GM18907 (cell line): ENCODE data around the gene STRA6.

Experiments
- ATAC-seq: cut with Tn5 transposase; IDR thresholded peaks from one replicate; pipeline ENCODE4 v1.9.1; 2021; ENCODE audit warnings: mild to moderate bottlenecking, moderate library complexity; ENCODE audit not compliant: unreplicated experiment

The STRA6 gene

GRCh38 chr15:74133694-74134386 lies 68.7 kb downstream of the STRA6 start:
- no peak for ATAC-seq

GRCh38 chr15:74132681-74133651 lies 69.6 kb downstream of the STRA6 start:
- ATAC-seq: no peak

- ATAC-seq: no peak
Observed at GRCh38 chr15:74131628-74132413, 70.8 kb downstream of the STRA6 start.

GRCh38 chr15:74130849-74131627 lies 71.5 kb downstream of the STRA6 start:
- no peak for ATAC-seq

- no peak for ATAC-seq
Observed at GRCh38 chr15:74130155-74130848, 72.3 kb downstream of the STRA6 start, which contains the start of gene ISLR2. Gene ISLR2 (plus strand): TSS chr15:74130586. CDS start chr15:74132755, 2,169 bp downstream.

GRCh38 chr15:74129586-74130154 lies 72.9 kb downstream of the STRA6 start:
- ATAC-seq: no peak
